ENCODE measurements around the gene SF3B5. TPM values are rescaled to one million over a fixed set of nuclear protein-coding genes. Genes with fewer than 3 reads are reported as not detected.

SF3B5 gene
- total and polyA plus RNA-seq, 9 of the 15 experiments (the other 6 are each of a cell fraction or from before 2014, with no cell fraction given) = 238 to 1,211 (median 407) TPM

- TF ChIP-seq TFE3 (CRISPR knock-in tag; IDR thresholded peaks at IDR 0.05) (no peak), ZNF668 (CRISPR knock-in tag; IDR thresholded peaks at IDR 0.05) (no peak), ELF4 (CRISPR knock-in tag; IDR thresholded peaks at IDR 0.05) (no peak), PHB2 (IDR thresholded peaks at IDR 0.05; ENCODE audit: low read depth) (no peak), KDM4B (IDR thresholded peaks at IDR 0.05; ENCODE audit: borderline replicate concordance in 2 of 2, low read depth in 1 of 2) (peak in 1 of 2 experiments; percentile 44; a peak in 1 of 4 replicates), LEF1 (IDR thresholded peaks at IDR 0.05) (peak; percentile 46; the same call in 1 of the 2 replicates), SMARCC2 (IDR thresholded peaks at IDR 0.05; ENCODE audit: low read depth) (no peak), HDAC8 (tag; IDR thresholded peaks at IDR 0.05) (no peak), ATF1 (CRISPR knock-in tag; IDR thresholded peaks at IDR 0.05) (peak; percentile 42; the same call in 1 of the 2 replicates), ATF1 (tag; IDR thresholded peaks at IDR 0.05) (peak; percentile 96), HNRNPLL (IDR thresholded peaks at IDR 0.05; ENCODE audit: low read depth, low read length, poor library complexity, severe bottlenecking) (peak; percentile 84), SREBF1 (IDR thresholded peaks at IDR 0.05; ENCODE audit: borderline replicate concordance, low read depth, low read length) (no peak), VEZF1 (CRISPR knock-in tag; IDR thresholded peaks at IDR 0.05) (peak; percentile 70; the same call in 1 of the 2 replicates), MAFF (IDR thresholded peaks at IDR 0.05; ENCODE audit: low read length) (no peak), NCOA6 (IDR thresholded peaks at IDR 0.05) (0 out of 2 replicates have a peak, but pooled peaks have one; percentile 39), MBD2 (IDR thresholded peaks at IDR 0.05; ENCODE audit: borderline replicate concordance, low read depth) (peak; percentile 43; the same call in 1 of the 2 replicates), E2F6 (IDR thresholded peaks at IDR 0.05; ENCODE audit: borderline replicate concordance in 1 of 2, extremely low read depth in 1 of 2, insufficient read depth in 1 of 2, insufficient read length in 1 of 2, low read depth in 1 of 2, low read length in 1 of 2, poor library complexity in 1 of 2, severe bottlenecking in 1 of 2) (peak; percentile 70 to 72), HDAC3 (IDR thresholded peaks at IDR 0.05; ENCODE audit: borderline replicate concordance, partially characterized antibody) (no peak), ILK (tag; IDR thresholded peaks at IDR 0.05; ENCODE audit: borderline replicate concordance, low read depth) (no peak), ZC3H8 (IDR thresholded peaks at IDR 0.05) (no peak), THRAP3 (IDR thresholded peaks at IDR 0.05; ENCODE audit: borderline replicate concordance) (no peak), ZNF780A (CRISPR knock-in tag; IDR thresholded peaks at IDR 0.05) (no peak), KAT7 (CRISPR knock-in tag; IDR thresholded peaks at IDR 0.05; ENCODE audit: borderline replicate concordance) (peak; percentile 62; the same call in 1 of the 2 replicates)
- TF ChIP-seq, protein P1, sequence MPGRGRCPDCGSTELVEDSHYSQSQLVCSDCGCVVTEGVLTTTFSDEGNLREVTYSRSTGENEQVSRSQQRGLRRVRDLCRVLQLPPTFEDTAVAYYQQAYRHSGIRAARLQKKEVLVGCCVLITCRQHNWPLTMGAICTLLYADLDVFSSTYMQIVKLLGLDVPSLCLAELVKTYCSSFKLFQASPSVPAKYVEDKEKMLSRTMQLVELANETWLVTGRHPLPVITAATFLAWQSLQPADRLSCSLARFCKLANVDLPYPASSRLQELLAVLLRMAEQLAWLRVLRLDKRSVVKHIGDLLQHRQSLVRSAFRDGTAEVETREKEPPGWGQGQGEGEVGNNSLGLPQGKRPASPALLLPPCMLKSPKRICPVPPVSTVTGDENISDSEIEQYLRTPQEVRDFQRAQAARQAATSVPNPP (IDR thresholded peaks at IDR 0.05; ENCODE audit: borderline replicate concordance, insufficient read depth, insufficient read length) = no peak
Observed at GRCh38 chr6:144063744-144064401, 31.5 kb downstream of the SF3B5 start (continued).
